ENCODE results near the gene MT1H. TPM values are rescaled to one million over a fixed set of nuclear protein-coding genes. Genes with fewer than 3 reads are reported as not detected.

MT1H gene
- total RNA-seq, 1 donor from 2014 or later: not detected

DNA sequence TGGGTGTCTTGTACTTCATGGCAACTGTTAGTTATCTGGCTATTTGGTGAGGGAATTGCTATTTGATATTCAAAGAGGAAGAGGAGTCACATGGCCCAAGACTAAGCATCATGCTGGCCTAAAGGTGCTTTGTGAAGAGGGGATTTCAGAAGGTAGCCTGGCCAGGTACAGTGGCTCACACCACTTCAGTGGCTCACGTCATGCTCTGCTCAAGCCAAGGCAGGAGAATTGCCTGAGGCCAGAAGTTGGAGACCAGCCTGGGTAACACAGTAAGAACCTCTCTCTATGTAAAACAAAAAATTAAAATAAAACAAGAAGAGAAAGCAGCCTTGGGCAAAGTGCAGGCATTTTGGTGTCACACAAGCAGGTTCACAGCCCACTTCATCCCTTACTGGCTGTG is 24.3 kb upstream of the MT1H start:
- H3K4me1 Mint-ChIP-seq: peaks cover 4% of the 10 kb centered on the region
- H3K9me3 Mint-ChIP-seq: no peaks in the 10 kb centered on the region
- DNase-seq (ENCODE audit: low spot score in 2 of 2, unreplicated experiment in 2 of 2): no peak
- no peaks in the 10 kb centered on the region for H3K36me3 Mint-ChIP-seq
- no peak overlapping the region for H3K27ac Mint-ChIP-seq
- H3K4me3 Mint-ChIP-seq: no peak overlapping the region
- peaks cover 100% of the 10 kb centered on the region for H3K27me3 Mint-ChIP-seq (ENCODE audit: low read depth)
- no peak for TF ChIP-seq CTCF (IDR thresholded peaks at IDR 0.05; ENCODE audit: unreplicated experiment)

DNA sequence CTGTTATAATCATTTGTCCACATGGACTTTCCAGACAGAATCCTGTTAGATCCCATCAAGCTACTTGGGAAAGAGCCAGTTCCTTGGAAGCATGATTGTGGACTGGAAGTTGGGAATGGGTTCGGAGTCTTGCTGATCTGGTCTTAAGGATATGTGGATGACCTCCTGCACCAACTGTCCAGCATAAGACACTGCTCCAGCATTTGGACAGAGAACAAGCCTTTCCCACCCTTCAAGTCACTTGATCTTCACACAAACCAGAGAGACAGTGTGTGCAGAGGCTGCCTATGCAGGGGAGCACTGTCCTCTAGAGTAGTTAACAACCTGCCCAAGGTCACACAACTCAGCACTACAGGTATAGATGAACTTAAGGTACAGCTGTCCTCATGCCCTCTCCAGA is 23.8 kb upstream of the MT1H start:
- Mint-ChIP-seq H3K9me3 (no peaks in the 10 kb centered on the region), H3K36me3 (no peaks in the 10 kb centered on the region), H3K27ac (no peak overlapping the region), H3K27me3 (ENCODE audit: low read depth) (peaks cover 100% of the 10 kb centered on the region), H3K4me3 (no peak overlapping the region), H3K4me1 (peaks cover 4% of the 10 kb centered on the region)
- no peak for DNase-seq (ENCODE audit: low spot score in 2 of 2, unreplicated experiment in 2 of 2)
- no peak for TF ChIP-seq CTCF (IDR thresholded peaks at IDR 0.05; ENCODE audit: unreplicated experiment)

DNA sequence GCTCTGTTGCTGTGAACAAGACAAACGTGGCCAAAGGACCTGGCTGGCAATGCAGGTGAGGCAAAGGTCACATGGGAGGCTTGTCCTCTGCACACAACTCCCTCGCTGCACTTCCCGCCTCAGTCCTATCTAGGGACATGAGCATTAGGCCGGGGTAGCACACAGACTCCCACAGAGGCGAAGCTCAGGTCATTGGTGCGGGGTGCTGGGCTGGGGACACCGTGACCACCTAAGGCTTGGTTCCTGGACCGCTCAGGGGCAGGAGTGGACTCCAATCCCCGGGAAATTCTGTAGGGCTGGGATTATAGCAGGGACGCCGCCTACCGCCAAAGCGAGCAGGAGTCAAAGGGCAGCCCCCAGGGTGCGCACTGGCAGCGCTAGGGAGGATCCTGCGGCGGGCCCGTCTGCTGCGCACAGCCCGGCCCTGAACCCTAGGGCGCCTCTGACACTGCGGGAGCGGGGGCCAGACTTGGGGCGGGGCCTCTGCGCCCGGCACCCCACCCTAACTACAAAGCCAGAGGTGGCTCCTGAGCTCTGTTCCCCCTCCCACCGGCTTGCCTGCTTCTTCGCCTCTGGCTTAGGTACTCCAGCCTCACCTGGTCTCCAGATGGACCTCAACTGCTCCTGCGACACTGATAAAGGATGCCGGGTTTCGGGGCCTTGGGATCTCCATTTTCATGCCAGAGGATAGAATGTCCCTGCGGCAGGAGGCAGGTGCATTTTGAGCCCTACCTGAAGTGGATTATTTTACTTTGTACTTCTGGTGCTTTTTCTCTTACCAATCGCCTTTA is 21.8 kb upstream of the MT1H start:
- H3K4me3 Mint-ChIP-seq: no peak overlapping the region
- H3K4me1 Mint-ChIP-seq: peaks cover 4% of the 10 kb centered on the region
- no peaks in the 10 kb centered on the region for H3K9me3 Mint-ChIP-seq
- peaks cover 100% of the 10 kb centered on the region for H3K27me3 Mint-ChIP-seq (ENCODE audit: low read depth)
- no peak for DNase-seq (ENCODE audit: low spot score in 2 of 2, unreplicated experiment in 2 of 2)
- H3K36me3 Mint-ChIP-seq: no peaks in the 10 kb centered on the region
- H3K27ac Mint-ChIP-seq: no peak overlapping the region
- no peak for TF ChIP-seq CTCF (IDR thresholded peaks at IDR 0.05; ENCODE audit: unreplicated experiment)

DNA sequence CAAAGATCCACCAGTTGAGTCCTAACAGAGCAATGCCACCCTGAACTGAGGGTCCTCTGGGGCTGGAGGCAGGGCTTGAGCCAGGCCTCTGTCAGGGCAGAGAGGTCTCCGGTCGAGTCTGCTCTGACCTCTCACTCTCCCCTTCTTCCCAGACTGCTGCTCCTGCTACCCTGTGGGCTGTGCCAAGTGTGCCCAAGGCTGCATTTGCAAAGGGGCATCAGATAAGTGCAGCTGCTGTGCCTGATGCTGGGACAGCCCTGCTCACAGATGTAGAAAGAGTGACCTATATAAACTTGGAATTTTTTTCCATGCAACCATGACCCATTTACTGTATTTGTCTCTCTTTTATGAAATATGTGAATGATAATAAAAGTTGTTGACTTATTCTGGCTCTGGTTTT is 20.3 kb upstream of the MT1H start:
- no peak for TF ChIP-seq CTCF (IDR thresholded peaks at IDR 0.05; ENCODE audit: unreplicated experiment)
- H3K4me3 Mint-ChIP-seq: no peak overlapping the region
- H3K27me3 Mint-ChIP-seq (ENCODE audit: low read depth): peaks cover 99% of the 10 kb centered on the region
- DNase-seq (ENCODE audit: low spot score in 2 of 2, unreplicated experiment in 2 of 2): no peak
- H3K36me3 Mint-ChIP-seq: no peaks in the 10 kb centered on the region
- no peak overlapping the region for H3K27ac Mint-ChIP-seq
- no peaks in the 10 kb centered on the region for H3K4me1 Mint-ChIP-seq
- H3K9me3 Mint-ChIP-seq: no peaks in the 10 kb centered on the region

DNA sequence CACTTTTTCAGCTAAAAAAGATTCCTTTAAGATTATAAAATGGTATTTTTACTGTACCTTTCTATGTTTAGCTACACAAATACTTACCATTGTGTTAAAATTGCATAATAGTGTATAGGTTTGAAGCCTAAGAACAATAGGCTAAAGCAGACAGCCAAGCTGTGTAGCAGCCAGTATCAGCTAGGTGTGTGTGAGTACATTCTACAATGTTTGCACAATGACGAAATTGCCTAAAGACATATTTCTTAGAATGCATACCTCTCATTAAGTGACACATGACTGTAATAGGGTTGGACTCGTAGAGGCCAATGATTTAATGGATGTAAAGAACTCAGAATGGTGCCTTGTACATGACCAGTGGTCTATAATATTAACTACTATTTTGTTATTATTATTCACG is 19.8 kb upstream of the MT1H start:
- no peaks in the 10 kb centered on the region for H3K36me3 Mint-ChIP-seq
- no peak overlapping the region for H3K27ac Mint-ChIP-seq
- TF ChIP-seq CTCF (IDR thresholded peaks at IDR 0.05; ENCODE audit: unreplicated experiment): no peak
- peaks cover 98% of the 10 kb centered on the region for H3K27me3 Mint-ChIP-seq (ENCODE audit: low read depth)
- no peak for DNase-seq (ENCODE audit: low spot score in 2 of 2, unreplicated experiment in 2 of 2)
- no peak overlapping the region for H3K4me3 Mint-ChIP-seq
- H3K9me3 Mint-ChIP-seq: no peaks in the 10 kb centered on the region
- no peaks in the 10 kb centered on the region for H3K4me1 Mint-ChIP-seq
